MG63 (cell line): Measurements from ENCODE around the gene XK. TPM values are rescaled to one million over a fixed set of nuclear protein-coding genes. Genes with fewer than 3 reads are reported as not detected.
"Not testable (repeated sequence)": the region's sequence is repeated elsewhere in the genome, so short reads cannot be mapped to it uniquely, and the experiment has no call there.

Experiments used
- DNase-seq: peaks from one replicate; pipeline ENCODE4 v3.0.0-alpha.2; 2020
- H3K27me3 ChIP-seq: fragments of 250-450 bp; sonication (Bioruptor Pico); 2 replicates; pipeline ENCODE4 v1.5.1; 2020; ENCODE audit warnings: mild to moderate bottlenecking, moderate library complexity
- H3K36me3 ChIP-seq: fragments of 250-450 bp; sonication (Bioruptor Pico); 2 replicates; pipeline ENCODE4 v1.5.1; 2020; ENCODE audit warnings: mild to moderate bottlenecking, moderate library complexity
- H3K4me3 ChIP-seq: fragments of 250-450 bp; sonication (Bioruptor Pico); 2 replicates; pipeline ENCODE4 v1.5.1; 2020; ENCODE audit warnings: mild to moderate bottlenecking, moderate library complexity
- H3K9me3 ChIP-seq: fragments of 250-450 bp; sonication (Bioruptor Pico); 2 replicates; pipeline ENCODE4 v1.5.1; 2020; ENCODE audit warnings: mild to moderate bottlenecking, moderate library complexity
- total RNA-seq: library from RNA; depleted of rRNA; stranded (reverse); fragments of >200 nt; shearing (Covaris generic); gene quantifications from 2 replicates; pipeline ENCODE4 v1.2.3, GENCODE V29; 2014; ENCODE audit warnings: low replicate concordance; rRNA removed

Gene XK
- total RNA-seq, 1 experiment from 2014 or later: 0.53 TPM

DNA sequence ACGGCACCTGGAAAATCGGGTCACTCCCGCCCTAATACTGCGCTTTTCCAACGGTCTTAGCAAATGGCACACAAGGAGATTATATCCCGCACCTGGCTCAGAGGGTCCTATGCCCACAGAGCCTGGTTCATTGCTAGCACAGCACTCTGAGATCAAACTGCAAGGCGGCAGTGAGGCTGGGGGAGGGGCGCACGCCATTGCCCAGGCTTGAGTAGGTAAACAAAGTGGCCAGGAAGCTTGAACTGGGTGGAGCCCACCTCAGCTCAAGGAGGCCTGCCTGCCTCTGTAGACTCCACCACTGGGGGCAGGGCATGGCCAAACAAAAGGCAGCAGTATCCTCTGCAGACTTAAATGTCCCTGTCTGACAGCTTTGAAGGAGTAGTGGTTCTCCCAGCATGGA lies 83.3 kb downstream of the XK start:
- not testable (repeated sequence) for H3K36me3 ChIP-seq, H3K9me3 ChIP-seq, DNase-seq, H3K27me3 ChIP-seq, H3K4me3 ChIP-seq

DNA sequence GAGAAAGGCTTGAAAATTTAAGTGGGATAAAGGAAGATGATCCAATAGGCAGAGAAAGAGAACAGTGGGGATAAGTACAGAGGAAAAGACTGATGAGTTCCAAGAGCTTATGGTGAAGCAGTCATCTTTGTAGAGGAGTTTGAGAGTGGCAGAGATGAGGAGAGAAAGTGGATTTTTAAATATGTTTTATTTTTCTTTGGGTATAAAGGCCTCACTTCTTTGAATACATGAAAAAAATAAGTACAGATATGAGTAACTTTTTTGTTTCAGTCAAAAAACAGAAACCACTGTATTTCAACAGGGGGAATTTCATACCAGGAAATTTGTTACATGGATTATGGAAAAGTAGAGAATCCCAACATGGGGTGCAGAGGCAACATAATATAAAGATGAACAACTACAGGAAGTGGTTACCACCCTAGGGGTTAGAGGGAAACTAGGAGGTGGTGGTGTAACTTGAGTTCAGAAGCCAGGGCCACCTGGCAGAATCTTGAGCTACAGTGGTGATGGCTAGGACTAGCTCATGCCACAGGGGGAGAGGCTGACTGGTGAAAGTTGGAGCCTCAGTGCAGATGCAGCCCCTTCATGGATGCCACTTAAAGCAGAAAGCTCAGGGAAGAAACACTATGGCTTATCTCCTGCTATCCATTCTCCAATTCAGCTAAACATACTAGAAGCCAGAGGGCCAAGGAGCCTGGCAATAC lies 90.8 kb downstream of the XK start:
- DNase-seq: no peak
- Histone ChIP-seq H3K9me3 (no peaks in the 10 kb centered on the region), H3K4me3 (no peak overlapping the region), H3K36me3 (no peaks in the 10 kb centered on the region), H3K27me3 (no peaks in the 10 kb centered on the region)

DNA sequence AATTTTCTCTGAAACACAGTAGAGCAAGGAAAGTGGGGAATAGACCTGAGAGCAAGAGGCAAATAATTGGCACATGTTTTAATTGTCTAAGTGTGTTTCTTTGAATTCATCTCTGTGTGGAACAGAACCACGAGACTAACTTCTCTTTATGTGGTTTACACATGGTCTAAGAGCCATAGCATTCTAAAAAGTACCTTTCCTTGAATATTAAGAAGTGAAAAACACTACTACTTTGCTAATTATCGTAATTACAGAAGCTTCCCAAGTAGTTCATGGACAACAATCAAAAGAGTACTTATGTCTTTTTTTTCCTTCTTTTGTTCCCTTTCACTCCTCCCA lies 91.4 kb downstream of the XK start:
- no peaks in the 10 kb centered on the region for H3K36me3 ChIP-seq
- no peak overlapping the region for H3K4me3 ChIP-seq
- no peak for DNase-seq
- H3K9me3 ChIP-seq: no peaks in the 10 kb centered on the region
- H3K27me3 ChIP-seq: no peaks in the 10 kb centered on the region

DNA sequence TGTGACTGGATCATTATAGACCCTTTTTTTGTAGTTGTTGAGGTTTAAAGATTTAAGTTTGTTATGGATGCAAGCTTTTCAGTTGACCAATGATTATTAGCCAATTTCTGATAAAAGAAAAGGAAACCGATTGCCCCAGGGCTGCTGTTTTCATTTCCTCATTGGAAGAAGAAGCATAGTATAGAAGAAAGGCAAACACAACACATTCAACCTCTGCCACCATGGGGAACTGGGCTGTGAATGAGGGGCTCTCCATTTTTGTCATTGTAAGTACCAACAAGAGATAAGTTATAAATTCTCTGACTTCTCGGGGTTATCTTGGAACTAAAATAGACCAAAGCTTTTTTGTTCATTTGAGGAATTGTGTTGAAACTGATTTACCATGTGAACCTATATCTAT lies 94.3 kb downstream of the XK start, which contains the start of gene CYBB:
Gene CYBB, plus strand, starts transcription at position 203 of the 400 bp plus-strand sequence. Its CDS starts 19 bp downstream, at position 222.
- Histone ChIP-seq H3K27me3 (no peaks in the 10 kb centered on the region), H3K9me3 (no peaks in the 10 kb centered on the region)

DNA sequence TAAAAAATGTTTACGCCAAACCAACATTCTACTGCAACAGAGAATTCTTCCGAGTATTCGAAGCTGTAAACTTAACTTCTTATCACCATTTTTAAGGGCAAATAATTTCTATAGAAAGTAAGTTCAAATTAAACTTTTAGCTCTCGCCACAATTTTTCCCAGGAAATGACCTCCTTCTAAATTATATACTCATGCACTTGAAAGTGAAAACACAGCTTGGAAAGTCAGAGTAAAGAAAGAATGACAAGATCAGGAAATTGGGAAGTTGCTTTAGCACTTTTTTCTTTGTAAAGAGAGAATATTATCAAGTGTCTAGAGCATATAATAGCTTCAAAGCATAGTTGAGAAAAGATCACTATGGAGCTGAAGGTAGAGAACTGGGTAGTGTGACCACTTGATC lies 95.5 kb downstream of the XK start:
- Histone ChIP-seq H3K27me3 (no peaks in the 10 kb centered on the region), H3K4me3 (no peak overlapping the region), H3K36me3 (no peaks in the 10 kb centered on the region)

More for the DNA sequence above, 94.3 kb downstream of the XK start, which contains the start of gene CYBB:
- Histone ChIP-seq H3K4me3 (no peak within 1 kb of the TSS), H3K36me3 (no peaks in the 10 kb centered on the region)
- DNase-seq: no peak

More for the DNA sequence above, 95.5 kb downstream of the XK start:
- H3K9me3 ChIP-seq: no peaks in the 10 kb centered on the region
- DNase-seq: no peak

Other genes starting within 250 kb of the XK start
- 0.36 and 0.62 TPM in 2 replicates for gene LANCL3, start 114.1 kb upstream of the XK start, total RNA-seq
- 0.20 TPM in 1 of 2 replicates, not detected in the other for gene CYBB, start 94.3 kb downstream of the XK start, total RNA-seq
- gene DYNLT3, start 161.8 kb downstream of the XK start, total RNA-seq: 22.4 and 34.2 TPM in 2 replicates